GM18870 (cell line): ENCODE results near the gene NFX1.

Experiments used
- ATAC-seq: cut with Tn5 transposase; IDR thresholded peaks from one replicate; pipeline ENCODE4 v1.9.1; 2021; ENCODE audit warnings: moderate library complexity; ENCODE audit not compliant: unreplicated experiment

Gene NFX1

GRCh38 chr9:33265211-33265865, 25.0 kb upstream of the NFX1 start:
- no peak for ATAC-seq

- no peak for ATAC-seq
These were observed 23.1 kb upstream of the NFX1 start for GRCh38 chr9:33267151-33267767.

GRCh38 chr9:33270146-33270545, 20.2 kb upstream of the NFX1 start:
- ATAC-seq: no peak

- ATAC-seq: no peak
These were observed 18.3 kb upstream of the NFX1 start for GRCh38 chr9:33272061-33272460.

- ATAC-seq: no peak
These were observed 16.9 kb upstream of the NFX1 start for GRCh38 chr9:33273266-33273971.

- ATAC-seq: no peak
These were observed 16.4 kb upstream of the NFX1 start for GRCh38 chr9:33273972-33274328.

- ATAC-seq: no peak
These were observed 12.8 kb upstream of the NFX1 start for GRCh38 chr9:33277484-33277883.

GRCh38 chr9:33285502-33285901, 4.8 kb upstream of the NFX1 start:
- ATAC-seq: no peak

GRCh38 chr9:33287087-33287490, 3.2 kb upstream of the NFX1 start:
- ATAC-seq: no peak

- ATAC-seq: no peak
These were observed 2.1 kb upstream of the NFX1 start for GRCh38 chr9:33288235-33288634.

GRCh38 chr9:33288828-33289483, 1.4 kb upstream of the NFX1 start:
- no peak for ATAC-seq

- ATAC-seq: no peak
These were observed 820 bp upstream of the NFX1 start for GRCh38 chr9:33289496-33289895.

- ATAC-seq: no peak
These were observed 425 bp upstream of the NFX1 start for GRCh38 chr9:33289936-33290246.

- no peak for ATAC-seq
These were observed 698 bp downstream of the NFX1 start for GRCh38 chr9:33291031-33291397.

- ATAC-seq: no peak
These were observed 1.6 kb downstream of the NFX1 start for GRCh38 chr9:33291901-33292300.

- no peak for ATAC-seq
These were observed 3.5 kb downstream of the NFX1 start for GRCh38 chr9:33293782-33294181.

GRCh38 chr9:33294670-33295432, 4.5 kb downstream of the NFX1 start:
- ATAC-seq: no peak

- peak; percentile 44 for ATAC-seq
These were observed 5.3 kb downstream of the NFX1 start for GRCh38 chr9:33295571-33295970.

GRCh38 chr9:33297432-33297831, 7.1 kb downstream of the NFX1 start:
- ATAC-seq: peak; percentile 87

- no peak for ATAC-seq
These were observed 10.2 kb downstream of the NFX1 start for GRCh38 chr9:33300546-33300945.

GRCh38 chr9:33304362-33304761, 14.0 kb downstream of the NFX1 start:
- ATAC-seq: no peak
